Measurements from ENCODE around the gene CDH23. TPM values are rescaled to one million over a fixed set of nuclear protein-coding genes. Genes with fewer than 3 reads are reported as not detected.
"Not testable (repeated sequence)": the region's sequence is repeated elsewhere in the genome, so short reads cannot be mapped to it uniquely, and the experiment has no call there.

Gene CDH23
- total RNA-seq, 1 donor from 2014 or later: 9.4 TPM

DNA sequence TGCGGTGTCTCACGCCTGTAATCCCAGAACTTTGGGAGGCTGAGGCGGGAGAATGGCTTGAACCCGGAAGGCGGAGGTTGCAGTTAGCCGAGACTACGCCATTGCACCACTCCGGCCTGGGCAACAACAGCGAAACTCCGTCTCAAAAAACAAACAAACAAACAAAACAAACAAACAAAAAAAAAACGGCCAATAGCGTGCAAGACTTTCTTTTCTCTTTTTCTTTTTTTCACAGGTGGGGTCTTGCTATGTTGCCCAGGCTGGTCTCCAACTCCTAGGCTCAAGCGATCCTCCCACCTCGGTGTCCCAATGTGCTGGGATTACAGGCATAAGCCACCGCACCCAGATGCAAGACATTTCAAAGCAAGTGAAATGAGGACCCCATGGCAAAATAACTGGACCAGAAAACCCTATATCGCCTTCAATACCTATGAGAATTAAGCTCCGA is 452.8 kb downstream of the CDH23 start:
- Mint-ChIP-seq H3K36me3 (peaks cover 7% of the 10 kb centered on the region), H3K4me3 (peak overlapping the region; percentile 95), H3K4me1 (ENCODE audit: unreplicated experiment) (peaks cover 34% of the 10 kb centered on the region), H3K9me3 (no peaks in the 10 kb centered on the region), H3K27me3 (no peaks in the 10 kb centered on the region), H3K27ac (peak overlapping the region; percentile 92)
- TF ChIP-seq, protein P1, sequence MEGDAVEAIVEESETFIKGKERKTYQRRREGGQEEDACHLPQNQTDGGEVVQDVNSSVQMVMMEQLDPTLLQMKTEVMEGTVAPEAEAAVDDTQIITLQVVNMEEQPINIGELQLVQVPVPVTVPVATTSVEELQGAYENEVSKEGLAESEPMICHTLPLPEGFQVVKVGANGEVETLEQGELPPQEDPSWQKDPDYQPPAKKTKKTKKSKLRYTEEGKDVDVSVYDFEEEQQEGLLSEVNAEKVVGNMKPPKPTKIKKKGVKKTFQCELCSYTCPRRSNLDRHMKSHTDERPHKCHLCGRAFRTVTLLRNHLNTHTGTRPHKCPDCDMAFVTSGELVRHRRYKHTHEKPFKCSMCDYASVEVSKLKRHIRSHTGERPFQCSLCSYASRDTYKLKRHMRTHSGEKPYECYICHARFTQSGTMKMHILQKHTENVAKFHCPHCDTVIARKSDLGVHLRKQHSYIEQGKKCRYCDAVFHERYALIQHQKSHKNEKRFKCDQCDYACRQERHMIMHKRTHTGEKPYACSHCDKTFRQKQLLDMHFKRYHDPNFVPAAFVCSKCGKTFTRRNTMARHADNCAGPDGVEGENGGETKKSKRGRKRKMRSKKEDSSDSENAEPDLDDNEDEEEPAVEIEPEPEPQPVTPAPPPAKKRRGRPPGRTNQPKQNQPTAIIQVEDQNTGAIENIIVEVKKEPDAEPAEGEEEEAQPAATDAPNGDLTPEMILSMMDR (conservative IDR thresholded peaks at IDR 0.05): no peak
- DNase-seq (ENCODE audit: extremely low spot score, unreplicated experiment): no peak

DNA sequence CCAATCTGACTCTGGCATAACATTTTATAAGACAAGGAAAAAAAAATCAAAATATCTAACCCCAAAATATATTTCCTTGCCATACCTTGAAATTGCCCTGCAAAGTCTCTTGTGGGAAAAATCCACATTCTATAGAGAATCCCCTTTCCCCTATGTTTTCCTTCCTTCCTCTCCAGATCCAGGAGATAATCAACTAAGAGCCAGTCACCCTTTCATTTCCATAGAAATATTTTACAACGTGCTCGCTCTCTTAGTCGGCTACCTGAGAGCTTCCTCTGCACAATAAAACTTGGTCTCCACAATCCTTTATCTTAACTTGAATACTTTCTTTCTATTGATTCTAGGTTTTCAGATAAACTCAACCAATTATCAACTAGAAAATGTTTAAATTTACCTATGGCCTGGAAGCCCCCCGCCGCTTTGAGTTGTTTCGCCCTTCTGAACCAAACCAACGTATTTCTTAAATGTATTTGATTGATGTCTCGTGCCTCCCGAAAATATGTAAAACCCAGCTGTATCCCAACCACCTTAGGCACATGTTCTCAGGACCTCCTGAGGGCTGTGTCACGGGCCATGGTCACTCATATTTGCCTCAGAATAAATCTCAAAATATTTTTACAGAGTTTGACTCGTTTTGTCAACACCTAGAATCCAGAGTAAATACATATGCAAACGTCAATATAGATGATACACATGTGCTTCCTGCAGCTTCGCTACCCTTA is 453.5 kb downstream of the CDH23 start:
- Mint-ChIP-seq H3K36me3 (peaks cover 7% of the 10 kb centered on the region), H3K4me3 (peak overlapping the region; percentile 95), H3K9me3 (no peaks in the 10 kb centered on the region), H3K4me1 (ENCODE audit: unreplicated experiment) (peaks cover 34% of the 10 kb centered on the region), H3K27ac (peak overlapping the region; percentile 92), H3K27me3 (no peaks in the 10 kb centered on the region)
- DNase-seq (ENCODE audit: extremely low spot score, unreplicated experiment): no peak
- TF ChIP-seq, protein P1 (conservative IDR thresholded peaks at IDR 0.05): no peak

DNA sequence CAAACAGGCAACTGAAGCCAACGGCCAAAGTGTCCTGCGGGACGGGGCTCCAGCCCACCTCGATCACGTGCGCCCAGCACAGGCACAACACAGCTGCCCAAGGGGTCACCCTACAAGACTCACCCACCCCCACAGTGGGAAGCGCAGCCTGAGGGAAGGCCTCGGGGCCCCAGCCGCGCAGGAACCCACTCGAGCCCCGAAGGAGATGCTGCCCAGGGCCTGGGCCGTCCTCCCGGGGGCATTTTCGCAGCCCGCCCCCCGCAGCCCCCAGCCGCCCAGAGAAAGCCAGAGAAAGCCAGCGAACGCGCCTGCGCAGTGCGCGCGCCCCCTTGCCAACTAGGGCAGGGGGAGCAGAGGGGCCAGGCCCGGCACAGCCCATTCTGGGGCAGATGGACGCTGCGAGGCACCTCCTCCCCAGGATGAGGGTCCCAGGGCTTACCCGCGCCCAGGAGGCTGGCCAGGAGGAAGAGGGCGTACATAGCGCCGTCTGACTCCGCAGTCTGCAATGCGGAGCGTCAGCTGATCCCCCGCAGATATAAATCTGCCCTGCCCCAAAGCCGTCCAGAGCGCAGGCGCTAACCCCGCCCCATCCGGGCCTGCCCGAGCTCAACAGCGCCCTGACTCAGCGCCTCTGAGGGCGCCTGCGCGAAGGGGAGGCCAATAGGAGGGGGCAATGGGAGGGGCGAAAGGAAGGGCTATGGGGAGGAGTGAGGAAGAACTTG is 454.2 kb downstream of the CDH23 start, which contains the start of gene PSAP:
PSAP (minus strand) TSS at position 509 of the 722 bp plus-strand sequence; CDS start at position 479, 30 bp downstream.
- peak within 1 kb of the TSS; percentile 92 for H3K27ac Mint-ChIP-seq
- H3K9me3 Mint-ChIP-seq: no peaks in the 10 kb centered on the region
- H3K27me3 Mint-ChIP-seq: no peaks in the 10 kb centered on the region
- peaks cover 7% of the 10 kb centered on the region for H3K36me3 Mint-ChIP-seq
- peak; percentile 99 for DNase-seq (ENCODE audit: extremely low spot score, unreplicated experiment)
- TF ChIP-seq, protein P1 (conservative IDR thresholded peaks at IDR 0.05): no peak
- H3K4me1 Mint-ChIP-seq (ENCODE audit: unreplicated experiment): peaks cover 34% of the 10 kb centered on the region
- H3K4me3 Mint-ChIP-seq: peak within 1 kb of the TSS; percentile 95

DNA sequence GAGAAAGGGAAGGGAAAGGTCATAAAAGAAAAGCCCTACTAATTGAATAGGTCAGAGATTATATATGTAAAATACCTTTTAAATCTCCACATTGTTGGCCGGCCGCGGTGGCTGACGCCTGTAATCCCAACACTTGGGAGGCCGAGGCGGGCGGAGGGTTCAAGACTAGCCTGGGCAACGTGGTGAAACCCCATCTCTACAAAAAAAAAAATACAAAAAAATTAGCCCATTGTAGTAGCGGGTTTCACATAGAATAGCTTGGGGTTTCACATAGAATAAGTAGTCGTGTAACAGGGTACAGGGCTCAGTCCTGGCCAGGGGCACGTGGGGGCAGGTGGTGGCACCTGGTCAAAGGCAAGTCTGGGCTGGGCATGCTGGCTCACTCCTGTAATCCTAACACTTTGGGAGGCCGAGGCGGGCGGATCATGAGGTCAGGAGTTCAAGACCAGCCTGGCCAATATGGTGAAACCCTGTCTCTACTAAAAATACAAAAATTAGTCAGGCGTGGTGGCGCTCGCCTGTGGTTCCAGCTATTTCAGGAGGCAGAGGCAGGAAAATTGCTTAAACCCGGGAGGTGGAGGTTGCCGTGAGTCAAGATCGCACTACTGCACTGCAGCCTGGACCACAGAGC is 454.9 kb downstream of the CDH23 start:
- H3K36me3 Mint-ChIP-seq, H3K27me3 Mint-ChIP-seq: not testable (repeated sequence)
- H3K4me1 Mint-ChIP-seq (ENCODE audit: unreplicated experiment): peaks cover 34% of the 10 kb centered on the region

DNA sequence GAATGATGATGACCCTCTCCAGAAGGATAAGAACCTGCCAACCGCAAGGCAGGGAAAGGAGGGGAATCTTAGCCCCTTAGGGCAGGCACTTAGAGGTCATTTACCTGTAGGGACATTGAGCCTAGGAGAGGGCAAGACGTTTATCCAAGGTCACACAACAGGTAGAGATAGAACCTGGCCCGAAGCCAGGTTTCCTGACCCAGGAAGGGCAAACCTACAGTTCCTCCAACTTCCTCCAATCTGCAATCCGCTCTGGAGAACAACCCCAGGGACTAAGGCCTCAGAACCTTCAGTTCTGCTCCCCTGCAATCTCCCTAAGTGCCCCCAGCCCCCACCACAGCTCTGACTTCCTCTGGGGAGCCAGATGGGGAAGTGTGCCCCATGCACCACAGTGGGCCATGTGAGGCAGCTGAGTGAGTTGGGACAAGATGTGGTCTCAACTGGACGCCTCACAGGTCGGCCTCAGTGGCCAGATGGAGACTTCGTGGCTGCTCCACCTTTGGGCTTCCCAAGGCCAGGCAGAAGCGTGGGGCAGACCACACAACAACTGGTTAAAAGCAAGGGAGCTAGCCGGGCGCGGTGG is 455.7 kb downstream of the CDH23 start:
- H3K27ac Mint-ChIP-seq: peak overlapping the region; percentile 39
- TF ChIP-seq, protein P1 (conservative IDR thresholded peaks at IDR 0.05): no peak
- H3K36me3 Mint-ChIP-seq: peaks cover 7% of the 10 kb centered on the region
- DNase-seq (ENCODE audit: extremely low spot score, unreplicated experiment): no peak
- no peaks in the 10 kb centered on the region for H3K27me3 Mint-ChIP-seq
- H3K4me1 Mint-ChIP-seq (ENCODE audit: unreplicated experiment): peaks cover 33% of the 10 kb centered on the region
- H3K9me3 Mint-ChIP-seq: no peaks in the 10 kb centered on the region
- peak overlapping the region; percentile 68 for H3K4me3 Mint-ChIP-seq

More for the DNA sequence above, 454.9 kb downstream of the CDH23 start:
- Mint-ChIP-seq H3K27ac (peak overlapping the region; percentile 92), H3K4me3 (peak overlapping the region; percentile 95)
- H3K9me3 Mint-ChIP-seq; DNase-seq (ENCODE audit: extremely low spot score, unreplicated experiment): not testable (repeated sequence)
